Lung (tissue), 12 donors: ENCODE data around the gene COL8A2. TPM values are rescaled to one million over a fixed set of nuclear protein-coding genes. Genes with fewer than 3 reads are reported as not detected.

Source experiments
- ATAC-seq: fragments of 200-7000 bp; cut with Tn5 transposase; one replicate; pipeline ENCODE4 v1.9.1; 2020; ENCODE audit warnings: moderate number of reproducible peaks; ENCODE audit not compliant: insufficient read depth, low FRiP score
- DNase-seq, 3 donors: peaks; one replicate each; pipeline ENCODE4 v3.0.0-alpha.2; 2013 to 2017
- H3K27ac ChIP-seq, 2 donors: one replicate each; pipeline ENCODE4 v1.5.1; 2013; ENCODE audit warnings: mild to moderate bottlenecking in 2 of 2, moderate library complexity in 2 of 2, control low read depth in 1 of 2, inconsistent platforms in 1 of 2, low read depth in 1 of 2, low read length in 1 of 2
- H3K27me3 ChIP-seq, 3 donors: one replicate each; pipeline ENCODE4 v1.5.1; 2013; ENCODE audit warnings: low read length in 2 of 3; ENCODE audit not compliant: control insufficient read depth in 3 of 3, insufficient read depth in 3 of 3
- H3K36me3 ChIP-seq, 4 donors: one replicate each; pipeline ENCODE4 v1.5.1; 2013; ENCODE audit warnings: low read length in 4 of 4, mild to moderate bottlenecking in 1 of 4, moderate library complexity in 1 of 4; ENCODE audit not compliant: control insufficient read depth in 4 of 4, insufficient read depth in 4 of 4
- H3K4me1 ChIP-seq, 5 donors: one replicate each; pipeline ENCODE4 v1.5.1; 2013; ENCODE audit warnings: low read length in 5 of 5, mild to moderate bottlenecking in 2 of 5, moderate library complexity in 1 of 5; ENCODE audit not compliant: control insufficient read depth in 5 of 5, insufficient read depth in 5 of 5
- H3K4me3 ChIP-seq: one replicate; pipeline ENCODE4 v1.5.1; 2013; ENCODE audit warnings: mild to moderate bottlenecking, control low read depth, moderate library complexity
- H3K9ac ChIP-seq, 2 donors: one replicate each; pipeline ENCODE4 v1.5.1; 2013; ENCODE audit warnings: low read length in 2 of 2, control low read depth in 1 of 2; ENCODE audit not compliant: insufficient read depth in 1 of 2
- H3K9me3 ChIP-seq, 4 donors: one replicate each; pipeline ENCODE4 v1.5.1; 2013; ENCODE audit warnings: low read length in 3 of 4, mild to moderate bottlenecking in 1 of 4, moderate library complexity in 1 of 4; ENCODE audit not compliant: control insufficient read depth in 4 of 4, insufficient read depth in 3 of 4
- CTCF ChIP-seq: IDR thresholded peaks from 2 replicates; pipeline ENCODE4 v1.5.1; 2012; ENCODE audit warnings: mild to moderate bottlenecking; ENCODE audit errors: control extremely low read depth, extremely low read depth
- WGBS, 2 donors: extraction: QIAGEN DNeasy Blood & Tissue Kit; methylation state at CpG; one replicate each; pipeline ENCODE4 v1.1.7; 2013; 5-methylcytosine and 5-hydroxymethylcytosine counted together
- polyA plus RNA-seq, 2 donors: library from polyadenylated mRNA; stranded (reverse); fragments of 200-250 nt; gene quantifications; one replicate each; pipeline ENCODE4 v1.2.1, GENCODE V29; 2013
- total RNA-seq, 2 donors: library from RNA; depleted of rRNA in 1 of 2; stranded (reverse); fragments of >200 nt in 1 of 2; gene quantifications; one replicate each; pipeline ENCODE4 v1.2.1, GENCODE V29; 2014 to 2021
- donor health status: control.
- donor health status: control.
- donor health status: Bipolar disorder and iron deficiency.
- donor health status: healthy.
- donor health status: DM: yes; HTN: yes; CAD: no.

Gene COL8A2
- total and polyA plus RNA-seq, 4 donors, result 2.0 to 6.0 (median 3.3) TPM

DNA sequence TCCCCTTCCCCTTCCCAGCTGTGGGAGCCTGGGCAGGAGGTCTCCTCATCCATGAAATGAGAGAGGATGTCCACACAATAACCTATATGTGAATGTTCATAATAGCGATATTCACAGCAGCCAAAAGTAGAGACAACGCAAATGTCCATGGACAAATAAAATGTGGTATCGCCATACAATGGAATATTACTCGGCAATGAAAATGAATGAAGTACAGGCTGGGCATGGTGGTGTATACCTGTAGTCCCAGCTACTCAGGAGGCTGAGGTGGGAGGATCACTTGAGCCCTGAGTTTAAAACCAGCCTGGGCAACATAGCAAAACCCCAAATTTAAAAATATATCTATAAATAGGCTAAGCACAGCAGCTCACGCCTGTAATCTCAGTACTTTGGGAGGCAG is 23.5 kb downstream of the COL8A2 start:
- H3K9ac ChIP-seq, result no peak overlapping the region
- no peaks in the 10 kb centered on the region for H3K9me3 ChIP-seq
- no peaks in the 10 kb centered on the region for H3K4me1 ChIP-seq
- H3K27ac ChIP-seq, result no peak overlapping the region
- H3K4me3 ChIP-seq, result no peak overlapping the region
- no peak for ATAC-seq
- peaks cover 0 to 2% (median 0%) of the 10 kb centered on the region in 4 donors for H3K36me3 ChIP-seq
- DNase-seq, result no peak
- no peak for TF ChIP-seq CTCF
- no peaks in the 10 kb centered on the region for H3K27me3 ChIP-seq
- WGBS, 2 donors, result 97 to 98% methylated on average over 5 of the region's 5 CpGs

GRCh38 chr1:36100376-36100775 is 24.6 kb downstream of the COL8A2 start:
- WGBS, 2 donors, result 69 to 81% methylated on average over 6 of the region's 6 CpGs
- Histone ChIP-seq H3K9ac (no peak overlapping the region), H3K36me3 (peaks cover 0 to 11% (median 2%) of the 10 kb centered on the region in 4 donors), H3K4me1 (peaks cover 0 to 8% (median 0%) of the 10 kb centered on the region in 5 donors), H3K9me3 (no peaks in the 10 kb centered on the region), H3K4me3 (no peak overlapping the region), H3K27me3 (no peaks in the 10 kb centered on the region), H3K27ac (no peak overlapping the region)
- no peak for DNase-seq
- no peak for TF ChIP-seq CTCF
- no peak for ATAC-seq

GRCh38 chr1:36099681-36100341 is 25.2 kb downstream of the COL8A2 start:
- TF ChIP-seq CTCF, result peak; percentile 82
- Histone ChIP-seq H3K4me3 (no peak overlapping the region), H3K9ac (no peak overlapping the region), H3K36me3 (peaks cover 0 to 13% (median 2%) of the 10 kb centered on the region in 4 donors), H3K9me3 (no peaks in the 10 kb centered on the region), H3K4me1 (peaks cover 0 to 8% (median 0%) of the 10 kb centered on the region in 5 donors), H3K27me3 (no peaks in the 10 kb centered on the region), H3K27ac (no peak overlapping the region)
- WGBS, 2 donors, result 30 to 37% methylated on average over 18 of the region's 18 CpGs
- ATAC-seq (peak; percentile 86), DNase-seq (peak; percentile 74 to 82 (median 74))
